Mesothelial cell of epicardium (in vitro differentiated cells): ENCODE results near the gene CTU2. TPM values are rescaled to one million over a fixed set of nuclear protein-coding genes. Genes with fewer than 3 reads are reported as not detected.

ENCODE experiments used
- DNase-seq, 2 experiments: peaks; one replicate each; pipeline ENCODE4 v3.0.0; 2021; ENCODE audit warnings: low spot score in 2 of 2; ENCODE audit not compliant: unreplicated experiment in 2 of 2
- H3K27ac Mint-ChIP-seq: 2 replicates; pipeline ENCODE4 v1.8.0; 2021; ENCODE audit warnings: mixed read lengths
- H3K27me3 Mint-ChIP-seq: 2 replicates; pipeline ENCODE4 v1.8.0; 2021; ENCODE audit warnings: low read depth, mixed read lengths
- H3K36me3 Mint-ChIP-seq: 2 replicates; pipeline ENCODE4 v1.8.0; 2021; ENCODE audit warnings: mixed read lengths
- H3K4me1 Mint-ChIP-seq: 2 replicates; pipeline ENCODE4 v1.8.0; 2021; ENCODE audit warnings: mixed read lengths
- H3K4me3 Mint-ChIP-seq: 2 replicates; pipeline ENCODE4 v1.8.0; 2021; ENCODE audit warnings: mild to moderate bottlenecking, moderate library complexity, mixed read lengths
- H3K9me3 Mint-ChIP-seq: 2 replicates; pipeline ENCODE4 v1.8.0; 2021; ENCODE audit warnings: mixed read lengths
- CTCF ChIP-seq: fragments of 200-600 bp; sonication (generic); IDR thresholded peaks from one replicate; pipeline ENCODE4 v1.5.0; 2021; ENCODE audit warnings: antibody characterized with exemption; ENCODE audit not compliant: unreplicated experiment
- total RNA-seq: library from RNA; stranded (reverse); gene quantifications from 3 replicates; pipeline ENCODE4 v1.2.1, GENCODE V29; 2021

The CTU2 gene
- total RNA-seq, 1 donor from 2014 or later: 22.2 TPM

GRCh38 chr16:88684569-88685155 is 21.6 kb upstream of the CTU2 start:
- Mint-ChIP-seq H3K27ac (no peak overlapping the region), H3K4me3 (no peak overlapping the region), H3K9me3 (no peaks in the 10 kb centered on the region), H3K36me3 (no peaks in the 10 kb centered on the region), H3K4me1 (peaks cover 9% of the 10 kb centered on the region), H3K27me3 (peaks cover 69% of the 10 kb centered on the region)
- TF ChIP-seq CTCF: no peak
- no peak for DNase-seq

- peak; percentile 55 for TF ChIP-seq CTCF
- H3K36me3 Mint-ChIP-seq: no peaks in the 10 kb centered on the region
- H3K27ac Mint-ChIP-seq: no peak overlapping the region
- no peaks in the 10 kb centered on the region for H3K9me3 Mint-ChIP-seq
- H3K4me3 Mint-ChIP-seq: peak overlapping the region; percentile 66
- H3K4me1 Mint-ChIP-seq: peaks cover 9% of the 10 kb centered on the region
- DNase-seq: no peak
- peaks cover 73% of the 10 kb centered on the region for H3K27me3 Mint-ChIP-seq
These were observed 20.9 kb upstream of the CTU2 start for GRCh38 chr16:88685156-88686061.

- Mint-ChIP-seq H3K36me3 (no peaks in the 10 kb centered on the region), H3K4me3 (peak overlapping the region; percentile 66), H3K4me1 (peaks cover 9% of the 10 kb centered on the region), H3K9me3 (no peaks in the 10 kb centered on the region), H3K27me3 (peaks cover 75% of the 10 kb centered on the region), H3K27ac (no peak overlapping the region)
- TF ChIP-seq CTCF: no peak
- peak in 1 of 2 experiments; percentile 56 for DNase-seq
These were observed 20.3 kb upstream of the CTU2 start for GRCh38 chr16:88686062-88686438.

GRCh38 chr16:88686439-88687253 is 19.7 kb upstream of the CTU2 start, which contains the start of gene SNAI3:
Gene SNAI3, minus strand, starts transcription at chr16:88686507. Its CDS starts 101 bp downstream, at chr16:88686406.
- no peak for TF ChIP-seq CTCF
- Mint-ChIP-seq H3K4me3 (peak within 1 kb of the TSS; percentile 66), H3K4me1 (peaks cover 9% of the 10 kb centered on the region), H3K9me3 (no peaks in the 10 kb centered on the region), H3K27me3 (peaks cover 72% of the 10 kb centered on the region), H3K27ac (no peak within 1 kb of the TSS), H3K36me3 (no peaks in the 10 kb centered on the region)
- peak; percentile 67 to 82 for DNase-seq

- Mint-ChIP-seq H3K27ac (no peak overlapping the region), H3K9me3 (no peaks in the 10 kb centered on the region), H3K27me3 (peaks cover 66% of the 10 kb centered on the region), H3K4me1 (peaks cover 9% of the 10 kb centered on the region), H3K36me3 (no peaks in the 10 kb centered on the region), H3K4me3 (no peak overlapping the region)
- DNase-seq: no peak
- TF ChIP-seq CTCF: no peak
These were observed 19.1 kb upstream of the CTU2 start for GRCh38 chr16:88687254-88687576.
